Endodermal cell (in vitro differentiated cells): ENCODE data around the gene MAP2K5. TPM values are rescaled to one million over a fixed set of nuclear protein-coding genes. Genes with fewer than 3 reads are reported as not detected.

Experiments
- DNase-seq: peaks from one replicate; pipeline ENCODE4 v3.0.0-alpha.2; 2017
- H3K27ac ChIP-seq: 2 replicates; pipeline ENCODE4 v1.5.1; 2013; ENCODE audit warnings: mild to moderate bottlenecking, low read depth, low read length, moderate library complexity
- H3K27me3 ChIP-seq: 2 replicates; pipeline ENCODE4 v1.6.1; 2013; ENCODE audit warnings: mild to moderate bottlenecking, low read length, moderate library complexity; ENCODE audit not compliant: insufficient read depth, control insufficient read depth, poor library complexity, severe bottlenecking
- H3K36me3 ChIP-seq: 2 replicates; pipeline ENCODE4 v1.7.0; 2013; ENCODE audit warnings: mild to moderate bottlenecking, low read length, moderate library complexity; ENCODE audit not compliant: control insufficient read depth, insufficient read depth
- H3K4me1 ChIP-seq: one replicate; pipeline ENCODE4 v1.7.0; 2013; ENCODE audit warnings: low read length; ENCODE audit not compliant: control insufficient read depth, insufficient read depth
- H3K4me3 ChIP-seq: 2 replicates; pipeline ENCODE4 v1.5.1; 2013; ENCODE audit warnings: mild to moderate bottlenecking, low read length, moderate library complexity
- H3K9ac ChIP-seq: 2 replicates; pipeline ENCODE4 v1.6.1; 2013; ENCODE audit warnings: mild to moderate bottlenecking, low read length, moderate library complexity; ENCODE audit not compliant: poor library complexity, severe bottlenecking; ENCODE audit errors: extremely low read depth
- H3K9me3 ChIP-seq: 2 replicates; pipeline ENCODE4 v1.6.1; 2013; ENCODE audit warnings: mild to moderate bottlenecking, low read length, moderate library complexity; ENCODE audit not compliant: control insufficient read depth
- H3K27ac Mint-ChIP-seq: 2 replicates; pipeline ENCODE4 v1.8.0; 2020; ENCODE audit warnings: mixed read lengths
- H3K27me3 Mint-ChIP-seq: 2 replicates; pipeline ENCODE4 v1.8.0; 2021; ENCODE audit warnings: mild to moderate bottlenecking, mixed read lengths; ENCODE audit not compliant: insufficient read depth
- H3K36me3 Mint-ChIP-seq: 2 replicates; pipeline ENCODE4 v1.8.0; 2020; ENCODE audit warnings: low read depth, mixed read lengths
- H3K4me1 Mint-ChIP-seq: 2 replicates; pipeline ENCODE4 v1.8.0; 2020; ENCODE audit warnings: mixed read lengths
- H3K4me3 Mint-ChIP-seq: 2 replicates; pipeline ENCODE4 v1.8.0; 2020; ENCODE audit warnings: mild to moderate bottlenecking, moderate library complexity, mixed read lengths
- H3K9me3 Mint-ChIP-seq: 2 replicates; pipeline ENCODE4 v1.8.0; 2020; ENCODE audit warnings: mild to moderate bottlenecking, mixed read lengths
- WGBS, 2 experiments: methylation state at CpG; one replicate each; pipeline versions ENCODE4 v1.1.5 to v1.1.7; 2013; ENCODE audit warnings: missing lambda C conversion rate in 2 of 2, mixed read lengths in 1 of 2; ENCODE audit not compliant: insufficient coverage in 1 of 2, insufficient read length in 1 of 2; 5-methylcytosine and 5-hydroxymethylcytosine counted together
- total RNA-seq, 2 donors: library from RNA; stranded (reverse); fragmentation: NEBNext Ultra II Directional in 1 of 2; extraction: Animal tissue kit (Norgen Biotek cat#: 25700) in 1 of 2; gene quantifications; 2 replicates in 1 of 2; 3 replicates in 1 of 2; pipeline ENCODE4 v1.2.1, GENCODE V29; 2021
- TF ChIP-seq, protein P1 (sequence below): fragments of 200-600 bp; sonication (generic); conservative IDR thresholded peaks from 2 replicates; pipeline ENCODE4 v1.5.0; 2021; ENCODE audit warnings: antibody characterized with exemption, mild to moderate bottlenecking

The MAP2K5 gene
- total RNA-seq, 2 donors from 2014 or later = 17.1 to 26.7 TPM

DNA sequence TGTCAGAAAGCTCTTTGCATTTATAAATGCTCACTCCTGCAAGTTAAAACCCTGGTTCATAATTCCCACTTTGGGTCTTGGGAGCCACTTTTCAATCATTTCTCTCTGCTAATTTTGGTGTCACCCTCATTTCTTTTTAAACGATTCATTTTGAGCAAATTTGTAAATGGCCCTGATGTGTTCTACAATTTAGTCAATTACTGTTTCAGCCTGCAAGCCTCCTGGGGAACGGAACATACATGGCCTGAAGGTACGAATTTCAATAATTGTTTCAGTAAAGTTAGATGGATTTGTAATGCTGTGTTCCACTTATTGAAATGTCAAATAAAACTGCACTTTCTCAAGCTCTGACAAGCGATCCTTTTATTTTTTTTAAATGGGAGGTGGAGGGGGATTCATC lies 43.2 kb downstream of the MAP2K5 start:
- Histone ChIP-seq H3K9ac (no peak overlapping the region), H3K27ac (no peak overlapping the region), H3K36me3 (peaks cover 8% of the 10 kb centered on the region), H3K4me1 (no peaks in the 10 kb centered on the region), H3K9me3 (no peaks in the 10 kb centered on the region), H3K27me3 (no peaks in the 10 kb centered on the region), H3K4me3 (no peak overlapping the region)
- Mint-ChIP-seq H3K36me3 (peaks cover 6% of the 10 kb centered on the region), H3K4me1 (no peaks in the 10 kb centered on the region), H3K27me3 (no peaks in the 10 kb centered on the region), H3K4me3 (no peak overlapping the region), H3K27ac (no peak overlapping the region), H3K9me3 (no peaks in the 10 kb centered on the region)
- 92 to 93% methylated on average over 3 to 4 of the region's 4 CpGs for WGBS, 2 experiments
- TF ChIP-seq, protein P1, sequence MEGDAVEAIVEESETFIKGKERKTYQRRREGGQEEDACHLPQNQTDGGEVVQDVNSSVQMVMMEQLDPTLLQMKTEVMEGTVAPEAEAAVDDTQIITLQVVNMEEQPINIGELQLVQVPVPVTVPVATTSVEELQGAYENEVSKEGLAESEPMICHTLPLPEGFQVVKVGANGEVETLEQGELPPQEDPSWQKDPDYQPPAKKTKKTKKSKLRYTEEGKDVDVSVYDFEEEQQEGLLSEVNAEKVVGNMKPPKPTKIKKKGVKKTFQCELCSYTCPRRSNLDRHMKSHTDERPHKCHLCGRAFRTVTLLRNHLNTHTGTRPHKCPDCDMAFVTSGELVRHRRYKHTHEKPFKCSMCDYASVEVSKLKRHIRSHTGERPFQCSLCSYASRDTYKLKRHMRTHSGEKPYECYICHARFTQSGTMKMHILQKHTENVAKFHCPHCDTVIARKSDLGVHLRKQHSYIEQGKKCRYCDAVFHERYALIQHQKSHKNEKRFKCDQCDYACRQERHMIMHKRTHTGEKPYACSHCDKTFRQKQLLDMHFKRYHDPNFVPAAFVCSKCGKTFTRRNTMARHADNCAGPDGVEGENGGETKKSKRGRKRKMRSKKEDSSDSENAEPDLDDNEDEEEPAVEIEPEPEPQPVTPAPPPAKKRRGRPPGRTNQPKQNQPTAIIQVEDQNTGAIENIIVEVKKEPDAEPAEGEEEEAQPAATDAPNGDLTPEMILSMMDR = no peak
- DNase-seq = no peak

DNA sequence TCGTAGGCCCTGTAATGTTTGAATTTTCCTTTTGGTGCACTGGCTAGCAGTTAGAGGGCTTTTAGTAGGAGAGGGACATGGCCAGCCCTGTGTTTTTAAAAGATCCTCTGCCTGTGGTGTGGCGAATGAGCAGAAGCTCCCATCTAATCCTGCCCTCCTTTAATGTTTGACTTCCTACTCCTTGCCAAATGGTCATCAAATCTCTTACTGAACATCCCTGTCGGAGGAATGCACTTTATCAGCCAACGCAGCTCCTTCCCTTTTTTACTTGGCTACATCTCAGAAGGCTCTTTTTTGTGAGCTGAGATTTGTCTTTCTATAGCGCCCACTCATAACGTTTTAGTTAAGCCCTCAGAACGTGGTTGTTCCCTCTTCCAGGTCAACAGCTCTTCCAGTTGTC lies 44.8 kb downstream of the MAP2K5 start:
- Mint-ChIP-seq H3K36me3 (peaks cover 8% of the 10 kb centered on the region), H3K9me3 (no peaks in the 10 kb centered on the region), H3K27ac (no peak overlapping the region), H3K4me1 (no peaks in the 10 kb centered on the region), H3K4me3 (no peak overlapping the region), H3K27me3 (no peaks in the 10 kb centered on the region)
- Histone ChIP-seq H3K4me1 (no peaks in the 10 kb centered on the region), H3K27me3 (no peaks in the 10 kb centered on the region), H3K27ac (no peak overlapping the region), H3K9me3 (no peaks in the 10 kb centered on the region), H3K9ac (no peak overlapping the region), H3K4me3 (no peak overlapping the region), H3K36me3 (peaks cover 8% of the 10 kb centered on the region)
- TF ChIP-seq, protein P1 = no peak
- no peak for DNase-seq
- WGBS, 2 experiments = 88 to 99% methylated on average over 6 to 7 of the region's 7 CpGs

DNA sequence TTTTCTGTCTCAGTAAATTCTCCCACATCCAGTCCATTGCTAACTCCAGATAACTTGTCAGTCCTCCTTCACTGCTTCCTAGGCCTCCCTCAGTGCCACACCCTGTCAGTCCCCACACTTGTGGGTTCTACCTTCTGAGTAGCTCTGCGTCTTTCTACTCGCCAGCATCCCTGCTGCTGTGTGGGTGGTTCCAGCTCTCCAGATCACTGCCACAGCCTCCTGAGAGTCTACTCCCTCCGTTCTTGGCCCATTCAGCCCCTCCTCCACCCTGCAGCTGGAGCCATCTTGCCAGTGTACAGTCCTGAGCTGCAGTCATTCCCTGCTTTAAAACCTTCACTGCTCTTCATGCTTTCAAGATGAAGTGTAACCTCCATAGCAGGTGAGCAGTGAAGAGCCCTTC lies 45.3 kb downstream of the MAP2K5 start:
- no peak overlapping the region for H3K4me3 ChIP-seq
- H3K4me1 Mint-ChIP-seq = no peaks in the 10 kb centered on the region
- TF ChIP-seq, protein P1 = no peak
- H3K4me3 Mint-ChIP-seq = no peak overlapping the region
- peaks cover 8% of the 10 kb centered on the region for H3K36me3 ChIP-seq
- no peak overlapping the region for H3K27ac ChIP-seq
- no peak for DNase-seq
- no peak overlapping the region for H3K9ac ChIP-seq
- no peaks in the 10 kb centered on the region for H3K4me1 ChIP-seq
- H3K27me3 ChIP-seq = no peaks in the 10 kb centered on the region
- H3K36me3 Mint-ChIP-seq = peaks cover 8% of the 10 kb centered on the region
- no peaks in the 10 kb centered on the region for H3K9me3 ChIP-seq
- H3K9me3 Mint-ChIP-seq = no peaks in the 10 kb centered on the region
- 88 to 89% methylated on average over 1 to 3 of the region's 3 CpGs for whole genome bisulfite sequencing, 2 experiments
- no peak overlapping the region for H3K27ac Mint-ChIP-seq
- H3K27me3 Mint-ChIP-seq = no peaks in the 10 kb centered on the region
